IMR-90 (cell line): Measurements from ENCODE around the gene CDC42BPA.

Experiments used
- CEBPB ChIP-seq: IDR thresholded peaks from 2 replicates; pipeline ENCODE4 v1.6.1; 2012; ENCODE audit warnings: low read depth, low read length, improper control_type of control experiment
- FOS ChIP-seq: fragments of 150-350 bp; IDR thresholded peaks from 2 replicates; pipeline ENCODE4 v1.6.1; 2016; ENCODE audit warnings: low read depth, low read length
- MXI1 ChIP-seq: IDR thresholded peaks from 2 replicates; pipeline ENCODE4 v1.6.1; 2012; ENCODE audit warnings: low read depth, mild to moderate bottlenecking, low read length, moderate library complexity, borderline replicate concordance
- POLR2A ChIP-seq: IDR thresholded peaks from 2 replicates; pipeline ENCODE4 v1.6.1; 2012; ENCODE audit warnings: mild to moderate bottlenecking, low read depth, low read length
- RCOR1 ChIP-seq: IDR thresholded peaks from 2 replicates; pipeline ENCODE4 v1.6.1; 2012; ENCODE audit warnings: mild to moderate bottlenecking, low read length, improper control_type of control experiment; ENCODE audit not compliant: insufficient replicate concordance
- TF ChIP-seq, protein P1 (sequence below): conservative IDR thresholded peaks from 2 replicates; pipeline ENCODE4 v1.5.1; 2012; ENCODE audit warnings: mild to moderate bottlenecking, low read depth, low read length, improper control_type of control experiment

DNA sequence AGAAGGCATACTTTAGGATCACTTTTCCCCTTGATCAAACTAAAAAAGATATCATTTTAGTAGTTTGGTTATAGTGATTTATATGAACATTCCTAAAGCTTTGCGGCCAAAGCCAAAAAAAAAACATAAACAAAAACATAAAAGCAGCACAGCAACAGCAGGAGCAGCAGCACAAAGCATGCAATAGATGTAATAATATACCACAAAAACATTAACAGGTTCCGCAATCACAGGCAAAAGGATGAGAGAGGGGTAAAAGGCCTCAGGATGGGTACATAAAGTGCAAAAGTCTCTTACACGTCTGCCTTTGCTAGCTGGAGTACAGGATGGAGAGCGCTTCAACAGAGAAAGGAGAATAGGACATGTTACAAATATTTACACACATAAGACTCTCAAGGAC lies 259.2 kb downstream of the CDC42BPA start:
- TF ChIP-seq, protein P1, sequence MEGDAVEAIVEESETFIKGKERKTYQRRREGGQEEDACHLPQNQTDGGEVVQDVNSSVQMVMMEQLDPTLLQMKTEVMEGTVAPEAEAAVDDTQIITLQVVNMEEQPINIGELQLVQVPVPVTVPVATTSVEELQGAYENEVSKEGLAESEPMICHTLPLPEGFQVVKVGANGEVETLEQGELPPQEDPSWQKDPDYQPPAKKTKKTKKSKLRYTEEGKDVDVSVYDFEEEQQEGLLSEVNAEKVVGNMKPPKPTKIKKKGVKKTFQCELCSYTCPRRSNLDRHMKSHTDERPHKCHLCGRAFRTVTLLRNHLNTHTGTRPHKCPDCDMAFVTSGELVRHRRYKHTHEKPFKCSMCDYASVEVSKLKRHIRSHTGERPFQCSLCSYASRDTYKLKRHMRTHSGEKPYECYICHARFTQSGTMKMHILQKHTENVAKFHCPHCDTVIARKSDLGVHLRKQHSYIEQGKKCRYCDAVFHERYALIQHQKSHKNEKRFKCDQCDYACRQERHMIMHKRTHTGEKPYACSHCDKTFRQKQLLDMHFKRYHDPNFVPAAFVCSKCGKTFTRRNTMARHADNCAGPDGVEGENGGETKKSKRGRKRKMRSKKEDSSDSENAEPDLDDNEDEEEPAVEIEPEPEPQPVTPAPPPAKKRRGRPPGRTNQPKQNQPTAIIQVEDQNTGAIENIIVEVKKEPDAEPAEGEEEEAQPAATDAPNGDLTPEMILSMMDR = no peak
- TF ChIP-seq POLR2A = no peak
- no peak for TF ChIP-seq MXI1
- TF ChIP-seq RCOR1 = no peak
- TF ChIP-seq CEBPB = no peak
- TF ChIP-seq FOS = no peak
